Measurements from ENCODE around the gene AMBRA1. TPM values are rescaled to one million over a fixed set of nuclear protein-coding genes. Genes with fewer than 3 reads are reported as not detected.
A peak's percentile ranks its signal among the peaks of the same experiment; 100 is the strongest.

Gene AMBRA1
- total RNA-seq, 1 donor from 2014 or later: 33.9 TPM

GRCh38 chr11:46564459-46564858 lies 29.4 kb downstream of the AMBRA1 start:
- no peak for DNase-seq
- H3K9me3 ChIP-seq: no peaks in the 10 kb centered on the region
- no peak for TF ChIP-seq CTCF (IDR thresholded peaks at IDR 0.05)

GRCh38 chr11:46562527-46562926 lies 31.3 kb downstream of the AMBRA1 start:
- Histone ChIP-seq H3K27ac (no peak overlapping the region), H3K9me3 (no peaks in the 10 kb centered on the region), H3K4me1 (peaks cover 8% of the 10 kb centered on the region), H3K36me3 (no peaks in the 10 kb centered on the region), H3K27me3 (no peaks in the 10 kb centered on the region), H3K4me3 (no peak overlapping the region)
- ATAC-seq: no peak
- no peak for TF ChIP-seq CTCF (IDR thresholded peaks at IDR 0.05)
- intact Hi-C loops (cut with DNase I): no loop called here
- DNase-seq: no peak

More at GRCh38 chr11:46564459-46564858, 29.4 kb downstream of the AMBRA1 start:
- Histone ChIP-seq H3K27ac (no peak overlapping the region), H3K4me3 (no peak overlapping the region), H3K4me1 (peaks cover 8% of the 10 kb centered on the region), H3K36me3 (no peaks in the 10 kb centered on the region), H3K27me3 (no peaks in the 10 kb centered on the region)
- no peak for ATAC-seq
- intact Hi-C loops (cut with DNase I): no loop called here

- TF ChIP-seq CTCF (IDR thresholded peaks at IDR 0.05): no peak
- peak overlapping the region; percentile 83 for H3K27ac ChIP-seq
- peak; percentile 70 for ATAC-seq
- H3K4me1 ChIP-seq: peaks cover 10% of the 10 kb centered on the region
- H3K9me3 ChIP-seq: no peaks in the 10 kb centered on the region
- intact Hi-C loops (cut with DNase I): no loop called here
- no peak for DNase-seq
- H3K27me3 ChIP-seq: no peaks in the 10 kb centered on the region
- peak overlapping the region; percentile 50 for H3K4me3 ChIP-seq
- H3K36me3 ChIP-seq: no peaks in the 10 kb centered on the region
These were observed 33.4 kb downstream of the AMBRA1 start for GRCh38 chr11:46560300-46560991.

- Histone ChIP-seq H3K9me3 (no peaks in the 10 kb centered on the region), H3K4me3 (peak overlapping the region; percentile 50), H3K36me3 (no peaks in the 10 kb centered on the region), H3K4me1 (peaks cover 17% of the 10 kb centered on the region), H3K27me3 (no peaks in the 10 kb centered on the region), H3K27ac (peak overlapping the region; percentile 83)
- TF ChIP-seq CTCF (IDR thresholded peaks at IDR 0.05): no peak
- DNase-seq (no peak), ATAC-seq (no peak)
- intact Hi-C loops (cut with DNase I): no loop called here
These were observed 34.0 kb downstream of the AMBRA1 start for GRCh38 chr11:46559815-46560214.

GRCh38 chr11:46557684-46558151 lies 36.1 kb downstream of the AMBRA1 start:
- Histone ChIP-seq H3K27me3 (no peaks in the 10 kb centered on the region), H3K4me1 (peaks cover 35% of the 10 kb centered on the region)

More at GRCh38 chr11:46557684-46558151, 36.1 kb downstream of the AMBRA1 start:
- no peak for TF ChIP-seq CTCF (IDR thresholded peaks at IDR 0.05)
- DNase-seq (no peak), ATAC-seq (peak; percentile 51)
- Histone ChIP-seq H3K36me3 (no peaks in the 10 kb centered on the region), H3K27ac (no peak overlapping the region), H3K9me3 (no peaks in the 10 kb centered on the region), H3K4me3 (no peak overlapping the region)
- intact Hi-C loops (cut with DNase I): no loop called here

All from upper lobe of right lung (tissue), 1 donor.